ENCODE data around the gene CD2BP2. TPM values are rescaled to one million over a fixed set of nuclear protein-coding genes. Genes with fewer than 3 reads are reported as not detected.

CD2BP2 gene
- total RNA-seq, 4 donors from 2014 or later, result 32.2 to 39.9 (median 35.3) TPM

DNA sequence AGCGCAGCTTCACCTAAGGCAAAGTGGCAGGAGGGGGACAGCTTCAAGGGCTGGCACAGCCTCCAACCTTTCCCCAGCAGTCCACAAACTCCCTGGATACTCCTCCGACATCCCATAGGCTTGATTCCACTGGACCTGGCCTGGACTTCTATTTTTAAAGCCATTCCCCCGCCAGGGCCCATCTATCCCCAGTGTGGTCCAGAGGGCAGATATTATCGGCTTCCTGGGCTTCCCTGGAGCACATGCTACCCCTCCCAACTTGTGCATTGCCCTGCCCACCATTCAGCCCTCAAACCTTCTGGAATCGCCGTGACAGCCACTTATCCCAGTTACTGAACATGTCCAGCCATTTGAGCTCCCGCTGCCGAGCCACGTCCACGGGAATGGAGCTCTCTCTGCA, 10.1 kb upstream of the CD2BP2 start:
- Histone ChIP-seq H3K4me3 (no peak overlapping the region), H3K27ac (no peak overlapping the region), H3K36me3 (peaks cover 0 to 49% (median 0%) of the 10 kb centered on the region in 3 donors), H3K4me1 (peaks cover 0 to 24% (median 8%) of the 10 kb centered on the region in 4 donors), H3K27me3 (no peaks in the 10 kb centered on the region), H3K9me3 (no peaks in the 10 kb centered on the region)
- TF ChIP-seq POLR2A (IDR thresholded peaks at IDR 0.05) (no peak), CTCF (IDR thresholded peaks at IDR 0.05) (no peak)
- no peak for DNase-seq

DNA sequence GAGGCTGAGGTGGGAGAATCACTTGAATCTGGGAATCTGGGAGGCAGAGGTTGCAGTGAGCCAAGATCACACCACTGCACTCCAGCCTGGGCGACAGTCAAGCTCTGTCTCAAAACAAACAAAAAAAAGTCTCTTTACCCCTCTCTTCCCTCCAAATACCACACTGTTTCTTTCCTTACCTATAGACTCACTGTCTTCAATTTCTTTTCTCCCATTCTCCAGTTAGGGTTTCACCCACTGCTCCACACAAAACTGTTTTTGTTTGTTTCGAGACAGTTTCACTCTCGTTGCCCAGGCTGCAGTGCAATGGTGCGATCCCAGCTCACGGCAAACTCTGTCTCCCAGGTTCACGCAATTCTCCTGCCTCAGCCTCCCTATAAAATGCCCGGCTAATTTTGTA, 6.1 kb upstream of the CD2BP2 start:
- H3K4me1 ChIP-seq, result peaks cover 0 to 13% (median 1%) of the 10 kb centered on the region in 4 donors
- H3K36me3 ChIP-seq, result peaks cover 0 to 78% (median 0%) of the 10 kb centered on the region in 3 donors
- no peak for DNase-seq
- H3K4me3 ChIP-seq, result no peak overlapping the region
- no peak for TF ChIP-seq POLR2A (IDR thresholded peaks at IDR 0.05)
- TF ChIP-seq CTCF (IDR thresholded peaks at IDR 0.05), result no peak
- no peaks in the 10 kb centered on the region for H3K27me3 ChIP-seq
- H3K9me3 ChIP-seq, result no peaks in the 10 kb centered on the region
- no peak overlapping the region for H3K27ac ChIP-seq

GRCh38 chr16:30359871-30360170, 4.7 kb upstream of the CD2BP2 start:
- no peak overlapping the region for H3K27ac ChIP-seq
- H3K36me3 ChIP-seq, result peaks cover 0 to 69% (median 0%) of the 10 kb centered on the region in 3 donors

DNA sequence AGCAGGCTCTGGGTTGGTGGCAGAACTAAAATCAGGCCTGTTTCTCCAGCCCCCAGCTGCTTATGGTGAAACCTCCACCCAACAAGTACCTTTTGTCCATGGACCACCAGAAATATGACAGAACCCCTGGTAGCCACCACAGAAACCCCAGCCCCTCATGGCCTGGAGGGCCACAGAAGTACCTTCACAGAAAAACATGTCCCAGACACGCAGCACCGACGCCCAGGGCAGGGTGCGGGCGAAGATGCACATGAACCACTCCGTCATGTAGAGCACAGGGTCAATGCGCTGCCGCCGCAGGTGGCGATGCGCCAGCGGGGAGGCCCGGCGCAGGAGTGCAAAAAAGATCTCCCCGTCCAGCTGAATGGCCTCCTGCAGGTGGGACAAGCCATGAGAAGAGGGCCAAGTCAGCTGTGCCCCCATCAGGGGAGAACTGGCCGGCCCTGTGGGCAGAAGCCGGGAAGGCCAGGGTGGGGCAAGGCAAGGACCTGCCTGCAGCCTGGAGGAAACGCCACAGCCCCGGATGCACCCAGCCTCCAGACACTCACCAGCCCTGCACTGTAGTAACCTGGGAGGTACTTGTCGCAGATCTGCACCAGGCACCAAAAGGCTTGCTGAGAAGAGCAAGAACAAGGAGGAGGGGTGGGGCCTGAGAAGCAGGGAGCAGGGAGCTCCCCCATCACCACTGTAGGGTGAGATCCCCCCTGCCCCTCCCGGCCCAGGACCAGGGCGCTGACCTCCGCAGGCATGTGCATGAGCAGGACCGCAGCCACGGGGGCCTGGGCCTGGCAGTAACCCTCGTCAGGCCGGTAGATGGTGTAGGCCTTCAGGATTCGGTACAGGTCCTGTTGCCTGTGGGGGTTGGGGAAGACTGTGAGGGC, 4.1 kb upstream of the CD2BP2 start:
- Histone ChIP-seq H3K27ac (no peak overlapping the region), H3K9me3 (no peaks in the 10 kb centered on the region), H3K4me1 (peaks cover 0 to 23% (median 5%) of the 10 kb centered on the region in 4 donors), H3K36me3 (peaks cover 0 to 64% (median 0%) of the 10 kb centered on the region in 3 donors), H3K4me3 (no peak overlapping the region), H3K27me3 (no peaks in the 10 kb centered on the region)
- no peak for DNase-seq
- TF ChIP-seq CTCF (IDR thresholded peaks at IDR 0.05) (no peak), POLR2A (IDR thresholded peaks at IDR 0.05) (no peak)

More at GRCh38 chr16:30359871-30360170, 4.7 kb upstream of the CD2BP2 start:
- H3K4me1 ChIP-seq, result peaks cover 0 to 20% (median 5%) of the 10 kb centered on the region in 4 donors
- H3K4me3 ChIP-seq, result no peak overlapping the region
- no peaks in the 10 kb centered on the region for H3K27me3 ChIP-seq
- no peaks in the 10 kb centered on the region for H3K9me3 ChIP-seq
- DNase-seq, result no peak
- TF ChIP-seq POLR2A (IDR thresholded peaks at IDR 0.05), result no peak
- TF ChIP-seq CTCF (IDR thresholded peaks at IDR 0.05), result no peak

DNA sequence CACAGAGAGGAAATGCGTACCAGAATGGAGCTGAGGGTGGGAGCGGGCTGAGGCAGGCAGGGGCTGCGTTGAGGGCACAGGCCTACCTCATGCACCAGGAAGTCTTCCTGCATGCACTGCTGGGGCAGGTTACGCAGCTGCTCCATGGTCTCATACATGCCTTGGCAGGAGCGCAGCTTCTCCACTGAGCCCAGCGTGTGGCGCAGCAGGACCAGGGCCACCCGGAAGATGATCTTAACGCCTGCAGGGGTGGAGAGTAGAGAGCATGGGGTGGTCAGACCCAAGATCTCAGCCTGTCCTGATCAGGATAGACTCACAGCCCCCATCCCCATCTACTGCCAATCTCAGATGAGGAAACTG, 3.4 kb upstream of the CD2BP2 start:
- DNase-seq, result no peak
- no peak overlapping the region for H3K27ac ChIP-seq
- peaks cover 0 to 66% (median 0%) of the 10 kb centered on the region in 3 donors for H3K36me3 ChIP-seq
- no peak overlapping the region for H3K4me3 ChIP-seq
- TF ChIP-seq CTCF (IDR thresholded peaks at IDR 0.05) (no peak), POLR2A (IDR thresholded peaks at IDR 0.05) (no peak)
- H3K9me3 ChIP-seq, result no peaks in the 10 kb centered on the region
- H3K4me1 ChIP-seq, result peaks cover 0 to 30% (median 7%) of the 10 kb centered on the region in 4 donors
- no peaks in the 10 kb centered on the region for H3K27me3 ChIP-seq
